GM18507 (cell line): ENCODE data around the gene RBMY1E.
"Not testable (repeated sequence)": the region's sequence is repeated elsewhere in the genome, so short reads cannot be mapped to it uniquely, and the experiment has no call there.

ENCODE experiments used
- DNase-seq: peaks from one replicate; pipeline ENCODE4 v3.0.0; 2011; ENCODE audit warnings: low read depth; ENCODE audit not compliant: insufficient read length; ENCODE audit errors: extremely low spot score
- FAIRE-seq: peaks from 2 replicates; lab custom pipeline; 2011; peaks lifted over from hg19 to GRCh38; lab: Jason Lieb, UNC

RBMY1E gene

GRCh38 chrY:21917932-21918331 is at the start of gene RBMY1E:
TSS of gene RBMY1E (minus strand) at chrY:21918032. CDS start at chrY:21916054, 1,978 bp downstream.
- not testable (repeated sequence) for DNase-seq, FAIRE-seq

GRCh38 chrY:21894426-21894825 is 23.4 kb downstream of the RBMY1E start, which contains the start of gene RBMY1D:
TSS of gene RBMY1D (minus strand) at chrY:21894526. CDS start at chrY:21892513, 2,013 bp downstream.
- DNase-seq, FAIRE-seq: not testable (repeated sequence)

- FAIRE-seq: peak; percentile 65
- not testable (repeated sequence) for DNase-seq
Observed at GRCh38 chrY:21869407-21870076, 48.3 kb downstream of the RBMY1E start.
